ENCODE results near the gene VPS45.

VPS45 gene

DNA sequence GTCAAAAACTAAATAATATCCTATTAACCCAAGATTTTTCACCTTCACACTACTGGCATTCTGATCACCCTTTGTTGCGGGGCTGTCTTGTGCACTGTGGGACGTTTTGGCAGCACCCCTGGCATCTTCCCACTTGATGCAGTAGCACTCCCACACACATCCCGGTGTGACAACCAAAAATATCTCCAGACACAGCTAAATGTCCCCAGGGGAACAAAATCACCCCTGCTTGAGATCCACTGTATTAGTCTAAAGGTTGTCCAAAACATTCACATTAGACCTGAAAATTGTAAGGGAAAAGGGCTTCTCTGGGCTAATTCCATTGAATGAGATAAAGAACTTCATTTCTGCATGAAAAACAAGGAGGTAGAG, 120.0 kb downstream of the VPS45 start:
- DNase-seq (ENCODE audit: low read depth in 2 of 2) = no peak

DNA sequence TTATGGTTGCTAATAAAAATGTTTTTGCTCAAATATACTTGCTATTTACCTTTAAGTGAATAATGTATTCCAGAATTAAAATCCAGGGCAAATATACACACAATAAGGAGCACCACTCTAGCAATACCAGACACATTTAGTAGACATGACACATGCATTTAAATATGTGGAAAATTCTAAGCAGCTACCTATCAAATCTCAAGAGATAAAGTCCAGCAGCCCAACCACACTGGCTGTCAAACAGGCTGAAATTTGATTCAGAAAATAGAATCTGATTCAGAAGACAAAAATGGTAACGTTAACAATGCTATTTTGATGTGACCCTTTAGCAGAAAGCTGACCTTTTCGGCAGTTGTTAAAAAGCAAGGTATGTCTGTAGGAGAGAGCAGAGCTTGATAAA, 124.4 kb downstream of the VPS45 start:
- DNase-seq (ENCODE audit: low read depth in 2 of 2) = no peak

DNA sequence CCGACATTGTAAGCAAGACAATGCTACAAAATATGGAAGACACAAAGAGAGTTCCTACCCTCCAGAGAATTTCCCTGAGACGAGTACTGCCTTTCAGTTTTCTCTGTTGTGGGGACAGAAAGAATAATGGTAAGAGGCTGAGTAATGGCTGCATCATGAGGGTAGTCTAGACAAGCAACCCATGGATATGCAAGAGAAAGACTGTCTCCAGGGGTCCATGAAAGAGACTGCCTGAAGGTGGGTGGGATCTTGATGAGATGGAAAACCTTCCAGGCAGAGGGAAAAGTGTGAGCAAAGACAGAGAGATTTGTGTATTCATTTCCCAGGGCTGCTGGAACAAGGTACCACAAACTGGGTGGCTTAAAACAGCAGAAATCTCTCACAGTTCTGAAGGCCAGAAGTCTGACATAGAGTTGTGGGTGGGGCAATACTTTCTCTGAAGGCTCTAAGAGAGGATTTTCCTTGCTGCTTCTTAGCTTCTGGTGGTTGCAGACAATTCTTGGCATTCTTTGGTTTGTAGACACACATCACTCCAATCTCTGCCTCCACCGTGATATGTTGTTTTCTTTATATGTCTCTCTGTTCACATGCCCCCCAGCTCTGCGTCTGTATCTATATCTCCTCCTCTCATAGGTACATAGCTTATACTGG, 126.9 kb downstream of the VPS45 start:
- no peak for DNase-seq (ENCODE audit: low read depth in 2 of 2)

Data from stimulated activated CD8-positive, alpha-beta memory T cell treated with anti-CD3 and anti-CD28 coated beads, Interleukin-7, amount 100 ng/mL, for 1 hour (primary cell).